Lung microvascular endothelial cell (primary cell): ENCODE measurements around the gene TEX54. TPM values are rescaled to one million over a fixed set of nuclear protein-coding genes. Genes with fewer than 3 reads are reported as not detected.

Experiments
- DNase-seq, 2 donors: peaks; one replicate each; pipeline versions ENCODE4 v3.0.0 to v3.0.0-alpha.2; 2010; ENCODE audit warnings: low read depth in 2 of 2
- total RNA-seq: library from RNA; depleted of rRNA; stranded (reverse); fragments of >200 nt; gene quantifications from 2 replicates; pipeline ENCODE4 v1.2.1, GENCODE V29; 2014

Gene TEX54
- total RNA-seq, 1 donor from 2014 or later = not detected

DNA sequence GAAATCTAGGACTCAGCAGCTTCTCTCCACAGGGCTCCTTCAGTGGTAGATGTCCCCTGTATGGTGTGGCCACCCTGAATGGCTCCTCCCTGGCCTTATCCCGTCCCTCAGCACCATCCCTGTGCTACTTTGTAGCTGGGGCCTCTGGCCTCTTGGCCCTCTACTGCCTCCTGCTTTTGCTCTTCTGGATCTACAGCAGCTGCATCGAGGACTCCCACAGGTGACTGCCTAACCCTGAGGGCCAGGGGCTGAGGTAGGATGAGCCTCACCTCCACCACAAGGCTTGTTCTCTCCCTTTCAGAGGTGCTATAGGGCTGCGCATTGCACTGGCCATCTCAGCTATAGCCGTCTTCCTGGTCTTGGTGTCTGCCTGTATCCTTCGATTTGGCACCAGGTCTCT lies 43.6 kb downstream of the TEX54 start:
- DNase-seq = no peak

GRCh38 chr11:62787005-62787759 lies 45.5 kb downstream of the TEX54 start, which contains the start of gene TMEM179B:
TSS of gene TMEM179B (plus strand) at chr11:62787402. CDS start at chr11:62787432, 30 bp downstream.
- peak; percentile 97 to 98 for DNase-seq

DNA sequence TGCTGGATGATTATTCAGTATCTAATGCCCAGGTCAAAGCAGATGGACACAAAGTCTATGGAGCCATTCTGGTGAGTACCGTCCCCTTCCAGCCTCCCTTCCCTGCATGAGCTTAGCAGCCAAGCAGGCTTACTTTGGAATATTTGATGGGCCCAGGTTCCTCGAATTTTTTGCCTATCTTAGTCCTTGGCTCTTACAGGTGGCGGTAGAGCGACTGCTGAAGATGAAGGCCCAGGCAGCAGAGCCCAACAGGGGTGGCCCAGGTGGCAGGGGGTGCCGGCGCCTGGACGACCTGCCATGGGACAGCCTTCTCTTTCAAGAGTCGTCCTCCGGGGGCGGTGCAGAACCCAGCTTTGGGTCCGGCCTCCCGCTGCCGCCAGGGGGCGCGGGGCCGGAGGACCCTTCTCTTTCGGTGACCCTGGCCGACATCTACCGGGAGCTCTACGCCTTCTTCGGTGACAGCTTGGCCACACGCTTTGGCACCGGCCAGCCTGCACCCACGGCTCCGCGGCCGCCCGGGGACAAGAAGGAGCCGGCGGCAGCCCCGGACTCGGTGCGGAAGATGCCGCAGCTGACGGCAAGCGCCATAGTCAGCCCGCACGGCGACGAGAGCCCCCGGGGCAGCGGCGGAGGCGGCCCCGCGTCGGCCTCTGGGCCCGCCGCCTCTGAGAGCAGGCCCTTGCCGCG lies 46.2 kb downstream of the TEX54 start:
- DNase-seq = peak; percentile 86 to 89

GRCh38 chr11:62782753-62783152 lies 49.9 kb downstream of the TEX54 start:
- DNase-seq = no peak

Other genes with a start within 250 kb of the TEX54 start
- gene TUT1, start 241.3 kb downstream of the TEX54 start, total RNA-seq = 7.6 and 14.5 TPM in 2 replicates
- 147 and 148 TPM in 2 replicates for gene MTA2, start 231.0 kb downstream of the TEX54 start, total RNA-seq
- gene EML3, start 220.1 kb downstream of the TEX54 start, total RNA-seq = 19.0 and 25.2 TPM in 2 replicates
- 2.4 and 3.3 TPM in 2 replicates for gene ROM1, start 219.6 kb downstream of the TEX54 start, total RNA-seq
- 12.0 and 15.1 TPM in 2 replicates for gene B3GAT3, start 210.9 kb downstream of the TEX54 start, total RNA-seq
- 170 and 189 TPM in 2 replicates for gene GANAB, start 186.2 kb downstream of the TEX54 start, total RNA-seq
- gene INTS5, start 179.5 kb downstream of the TEX54 start, total RNA-seq = 13.5 and 19.6 TPM in 2 replicates
- gene C11orf98, start 167.6 kb downstream of the TEX54 start, total RNA-seq = 25.5 and 37.5 TPM in 2 replicates
- 4.8 and 6.3 TPM in 2 replicates for gene CSKMT, start 167.5 kb downstream of the TEX54 start, total RNA-seq
- gene UQCC3, start 161.2 kb downstream of the TEX54 start, total RNA-seq = 8.3 and 9.9 TPM in 2 replicates
- gene LBHD1, start 160.6 kb downstream of the TEX54 start, total RNA-seq = 1.5 and 1.6 TPM in 2 replicates
- gene UBXN1, start 153.8 kb downstream of the TEX54 start, total RNA-seq = 126 and 131 TPM in 2 replicates
- gene LRRN4CL, start 143.3 kb downstream of the TEX54 start, total RNA-seq = 0.22 and 0.60 TPM in 2 replicates
- 17.7 and 26.4 TPM in 2 replicates for gene BSCL2, start 125.4 kb downstream of the TEX54 start, total RNA-seq
- not detected in 2 replicates for gene GNG3, start 125.2 kb downstream of the TEX54 start, total RNA-seq
- 7.0 and 9.7 TPM in 2 replicates for gene HNRNPUL2, start 105.4 kb downstream of the TEX54 start, total RNA-seq
- 23.4 and 24.6 TPM in 2 replicates for gene TTC9C, start 104.4 kb downstream of the TEX54 start, total RNA-seq
- gene ZBTB3, start 78.7 kb downstream of the TEX54 start, total RNA-seq = 7.4 and 11.7 TPM in 2 replicates
- 58.0 and 60.7 TPM in 2 replicates for gene POLR2G, start 71.3 kb downstream of the TEX54 start, total RNA-seq
- 19.8 and 31.9 TPM in 2 replicates for gene TAF6L, start 61.4 kb downstream of the TEX54 start, total RNA-seq
- gene TMEM179B, start 45.4 kb downstream of the TEX54 start, total RNA-seq = 20.3 and 39.3 TPM in 2 replicates
- gene TMEM223, start 40.8 kb downstream of the TEX54 start, total RNA-seq = 8.7 and 13.5 TPM in 2 replicates
- gene NXF1, start 27.4 kb downstream of the TEX54 start, total RNA-seq = 7.6 and 12.3 TPM in 2 replicates
- gene STX5, start 790 bp downstream of the TEX54 start, total RNA-seq = 29.4 and 33.3 TPM in 2 replicates
- gene WDR74, start 6.7 kb upstream of the TEX54 start, total RNA-seq = 75.4 and 81.7 TPM in 2 replicates
- gene SLC3A2, start 48.1 kb upstream of the TEX54 start, total RNA-seq = 57.9 and 59.9 TPM in 2 replicates
- gene CHRM1, start 88.5 kb upstream of the TEX54 start, total RNA-seq = not detected in 2 replicates
- not detected in 2 replicates for gene SLC22A6, start 152.1 kb upstream of the TEX54 start, total RNA-seq
- gene SLC22A8, start 183.0 kb upstream of the TEX54 start, total RNA-seq = not detected in 2 replicates